ENCODE data around the gene ARHGAP10. TPM values are rescaled to one million over a fixed set of nuclear protein-coding genes. Genes with fewer than 3 reads are reported as not detected.

The ARHGAP10 gene
- total and polyA plus RNA-seq, 10 of the 15 experiments (the other 5 are each of a cell fraction or from before 2014, with no cell fraction given), result 1.3 to 25.8 (median 17.2) TPM

DNA sequence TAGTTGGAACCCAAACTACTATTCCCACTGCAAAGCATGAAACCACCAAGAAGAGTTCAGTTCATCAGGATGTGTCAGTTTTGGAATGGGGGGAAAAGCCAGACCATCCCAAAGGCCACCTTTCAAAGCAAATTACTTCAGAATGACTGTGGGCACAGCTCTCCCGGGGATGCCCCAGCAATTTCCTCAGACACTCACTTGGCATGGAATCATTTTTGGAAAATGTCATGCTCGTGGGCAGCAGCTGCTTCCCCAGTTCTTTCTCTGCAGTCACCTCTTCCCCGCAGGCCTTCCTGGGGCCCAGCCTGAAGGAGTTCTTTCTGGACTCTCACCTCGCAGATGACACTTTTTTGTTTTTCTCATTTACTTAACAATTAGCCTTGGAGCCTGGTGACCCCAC lies 360.0 kb downstream of the ARHGAP10 start:
- CTCF ChIA-PET, result no interaction called here
- FAIRE-seq, result no peak
- RAD21 ChIA-PET (ENCODE audit: unreplicated experiment), result no interaction called here
- SMC1A ChIA-PET (ENCODE audit: uncharacterized antibody, unreplicated experiment), result no interaction called here
- no peak overlapping the region for H3K27ac ChIP-seq (ENCODE audit: control insufficient read depth, insufficient read depth)
- intact Hi-C loops (cut with micrococcal nuclease; ENCODE audit: unreplicated experiment), result no loop called here
- H3K27me3 ChIP-seq (replicated peaks in 1 of 2; ENCODE audit: control insufficient read depth in 2 of 2, insufficient read depth in 2 of 2, low read length in 1 of 2), result no peaks in the 10 kb centered on the region
- H3K79me2 ChIP-seq (ENCODE audit: control insufficient read depth, insufficient read depth, low read length), result no peaks in the 10 kb centered on the region
- no peak overlapping the region for H3K4me3 ChIP-seq
- H3K9ac ChIP-seq (ENCODE audit: control insufficient read depth, insufficient read depth, low read length), result no peak overlapping the region
- H3K9me3 ChIP-seq (replicated peaks; ENCODE audit: control insufficient read depth, insufficient read depth, low read length), result no peaks in the 10 kb centered on the region
- no peak for ATAC-seq
- DNase-seq (ENCODE audit: low read depth, low spot score), result no peak
- no peak overlapping the region for H3K4me2 ChIP-seq (ENCODE audit: control insufficient read depth, insufficient read depth)
- in situ Hi-C loops (cut with MboI), result no loop called here
- no peaks in the 10 kb centered on the region for H3K4me1 ChIP-seq (ENCODE audit: control insufficient read depth, insufficient read depth, low read length)
- H3K36me3 ChIP-seq (ENCODE audit: control insufficient read depth in 2 of 2, insufficient read depth in 2 of 2, low read length in 1 of 2), result no peaks in the 10 kb centered on the region
- POLR2A ChIA-PET, result no interaction called here
- no peak overlapping the region for H2AFZ ChIP-seq (ENCODE audit: control insufficient read depth, low read depth, low read length)
- H4K20me1 ChIP-seq (ENCODE audit: control insufficient read depth, insufficient read depth), result no peaks in the 10 kb centered on the region
- WGBS (ENCODE audit: insufficient coverage, insufficient replicate concordance, low lambda C conversion rate, missing lambda C conversion rate), result 41% methylated on average over 4 of the region's 4 CpGs
- TF ChIP-seq ELK1 (IDR thresholded peaks at IDR 0.05; ENCODE audit: low read depth, low read length), result no peak
- BruUV-seq (replicated peaks), result no TSS peak

DNA sequence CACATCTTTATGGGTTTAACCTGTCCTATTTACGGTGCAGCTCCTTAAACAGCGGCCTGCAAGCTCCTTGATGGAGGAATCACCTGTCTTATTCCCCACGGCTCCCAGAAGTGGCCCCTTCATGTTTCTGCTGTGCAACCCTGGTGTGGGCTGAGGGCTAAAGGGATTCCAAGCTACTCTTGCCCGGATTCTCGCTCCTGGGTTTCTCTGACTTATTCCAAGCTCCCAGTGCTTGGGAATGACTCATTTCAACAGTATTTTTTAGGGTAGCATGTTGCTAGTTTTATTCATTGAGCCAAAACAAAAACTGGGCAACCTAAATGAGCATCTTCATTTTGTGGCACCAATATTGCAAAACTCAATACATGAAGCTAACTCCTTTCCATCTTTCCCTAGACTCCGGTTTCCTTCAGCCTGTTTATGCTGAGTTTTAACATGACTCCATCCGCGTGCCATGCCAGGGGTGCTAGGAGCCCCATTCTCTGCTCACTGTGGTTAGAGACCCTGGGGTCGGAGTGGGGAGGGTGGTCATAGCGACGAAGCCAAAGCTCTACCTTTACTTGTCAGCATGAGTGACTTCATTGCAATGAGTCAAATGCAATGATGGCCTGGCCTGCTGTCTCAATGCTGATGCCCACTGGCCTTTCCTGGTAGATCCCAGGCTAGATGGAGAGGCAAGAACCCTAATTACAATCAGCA lies 360.6 kb downstream of the ARHGAP10 start:
- no peaks in the 10 kb centered on the region for H3K79me2 ChIP-seq (ENCODE audit: control insufficient read depth, insufficient read depth, low read length)
- POLR2A ChIA-PET, result interaction anchor here (0.8 kb wide), 1 partner anchor 16 kb away, joined by 3 read pairs; no protein-coding TSS in a partner anchor
- in situ Hi-C loops (cut with MboI), result no loop called here
- BruUV-seq (replicated peaks), result no TSS peak
- no peaks in the 10 kb centered on the region for H3K4me1 ChIP-seq (ENCODE audit: control insufficient read depth, insufficient read depth, low read length)
- RAD21 ChIA-PET (ENCODE audit: unreplicated experiment), result no interaction called here
- no peak overlapping the region for H3K4me2 ChIP-seq (ENCODE audit: control insufficient read depth, insufficient read depth)
- no peak overlapping the region for H3K4me3 ChIP-seq
- SMC1A ChIA-PET (ENCODE audit: uncharacterized antibody, unreplicated experiment), result no interaction called here
- no peak for ATAC-seq
- no peaks in the 10 kb centered on the region for H4K20me1 ChIP-seq (ENCODE audit: control insufficient read depth, insufficient read depth)
- no peaks in the 10 kb centered on the region for H3K36me3 ChIP-seq (ENCODE audit: control insufficient read depth in 2 of 2, insufficient read depth in 2 of 2, low read length in 1 of 2)
- DNase-seq (ENCODE audit: low read depth, low spot score), result no peak
- WGBS (ENCODE audit: insufficient coverage, insufficient replicate concordance, low lambda C conversion rate, missing lambda C conversion rate), result 67% methylated on average over 11 of the region's 11 CpGs
- intact Hi-C loops (cut with micrococcal nuclease; ENCODE audit: unreplicated experiment), result no loop called here
- FAIRE-seq, result no peak
- H3K27me3 ChIP-seq (replicated peaks in 1 of 2; ENCODE audit: control insufficient read depth in 2 of 2, insufficient read depth in 2 of 2, low read length in 1 of 2), result no peaks in the 10 kb centered on the region
- no peak overlapping the region for H3K27ac ChIP-seq (ENCODE audit: control insufficient read depth, insufficient read depth)
- H3K9me3 ChIP-seq (replicated peaks; ENCODE audit: control insufficient read depth, insufficient read depth, low read length), result no peaks in the 10 kb centered on the region
- no peak overlapping the region for H3K9ac ChIP-seq (ENCODE audit: control insufficient read depth, insufficient read depth, low read length)
- no peak overlapping the region for H2AFZ ChIP-seq (ENCODE audit: control insufficient read depth, low read depth, low read length)
- TF ChIP-seq SIN3A (IDR thresholded peaks at IDR 0.05; ENCODE audit: low read depth, low read length) (no peak), PAX8 (IDR thresholded peaks at IDR 0.05) (no peak)
- CTCF ChIA-PET, result no interaction called here

All from GM12878 (cell line).